Stomach (tissue), 4 donors: ENCODE data around the gene COMMD1.

ENCODE experiments used
- EP300 ChIP-seq: sonication (generic); formaldehyde crosslinking; IDR thresholded peaks from one replicate; pipeline ENCODE4 v1.6.1; 2017; ENCODE audit warnings: antibody characterized with exemption
- POLR2A ChIP-seq, 4 donors: fragments of 450-650 bp; IDR thresholded peaks; one replicate each; pipeline ENCODE4 v1.6.1; 2016; ENCODE audit warnings: antibody characterized with exemption in 4 of 4, control low read depth in 2 of 4, mild to moderate bottlenecking in 1 of 4, moderate library complexity in 1 of 4
- POLR2AphosphoS5 ChIP-seq, 3 donors: sonication (generic); formaldehyde crosslinking; IDR thresholded peaks; one replicate each; pipeline ENCODE4 v1.6.1; 2016; ENCODE audit warnings: antibody characterized with exemption in 3 of 3
- TF ChIP-seq, protein P1 (sequence below), 7 experiments: fragments of 450-650 bp in 4 of 7; fragments of 200-600 bp in 3 of 7; sonication (generic) in 3 of 7; IDR thresholded peaks; one replicate each; pipeline ENCODE4 v1.5.1; 2016 to 2019; ENCODE audit warnings: antibody characterized with exemption in 7 of 7, control low read depth in 2 of 7, mild to moderate bottlenecking in 1 of 7

DNA sequence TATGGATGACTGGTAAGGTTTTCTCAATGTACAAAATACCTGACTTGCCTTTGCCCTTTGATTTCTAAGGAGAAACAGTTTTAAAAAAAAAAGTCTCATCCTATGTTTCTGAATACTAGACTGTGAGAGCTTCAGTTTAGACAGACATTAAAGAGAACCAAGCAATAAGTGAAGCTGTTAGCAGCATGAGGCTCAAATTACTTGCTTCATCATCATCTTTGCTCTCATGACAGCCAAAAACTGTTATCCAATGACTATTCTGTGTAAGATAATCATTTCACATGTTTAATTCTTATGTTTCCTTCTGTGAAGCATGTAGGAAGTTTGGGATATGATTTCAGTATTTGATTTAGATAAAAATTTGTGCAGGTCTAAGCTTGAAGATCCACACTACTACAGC lies 129.2 kb downstream of the COMMD1 start:
- TF ChIP-seq, protein P1, sequence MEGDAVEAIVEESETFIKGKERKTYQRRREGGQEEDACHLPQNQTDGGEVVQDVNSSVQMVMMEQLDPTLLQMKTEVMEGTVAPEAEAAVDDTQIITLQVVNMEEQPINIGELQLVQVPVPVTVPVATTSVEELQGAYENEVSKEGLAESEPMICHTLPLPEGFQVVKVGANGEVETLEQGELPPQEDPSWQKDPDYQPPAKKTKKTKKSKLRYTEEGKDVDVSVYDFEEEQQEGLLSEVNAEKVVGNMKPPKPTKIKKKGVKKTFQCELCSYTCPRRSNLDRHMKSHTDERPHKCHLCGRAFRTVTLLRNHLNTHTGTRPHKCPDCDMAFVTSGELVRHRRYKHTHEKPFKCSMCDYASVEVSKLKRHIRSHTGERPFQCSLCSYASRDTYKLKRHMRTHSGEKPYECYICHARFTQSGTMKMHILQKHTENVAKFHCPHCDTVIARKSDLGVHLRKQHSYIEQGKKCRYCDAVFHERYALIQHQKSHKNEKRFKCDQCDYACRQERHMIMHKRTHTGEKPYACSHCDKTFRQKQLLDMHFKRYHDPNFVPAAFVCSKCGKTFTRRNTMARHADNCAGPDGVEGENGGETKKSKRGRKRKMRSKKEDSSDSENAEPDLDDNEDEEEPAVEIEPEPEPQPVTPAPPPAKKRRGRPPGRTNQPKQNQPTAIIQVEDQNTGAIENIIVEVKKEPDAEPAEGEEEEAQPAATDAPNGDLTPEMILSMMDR (IDR thresholded peaks at IDR 0.05), result no peak
- TF ChIP-seq POLR2A (IDR thresholded peaks at IDR 0.05) (no peak), EP300 (no peak), POLR2AphosphoS5 (IDR thresholded peaks at IDR 0.05) (no peak)
